CD4-positive, alpha-beta T cell treated with Interleukin-6 at 100 ng/mL for 8 hours (primary cell): ENCODE measurements around the gene TEX55.
"Not testable (repeated sequence)": the region's sequence is repeated elsewhere in the genome, so short reads cannot be mapped to it uniquely, and the experiment has no call there.

ENCODE experiments used
- DNase-seq: peaks from one replicate; pipeline ENCODE4 v3.0.0-alpha.2; 2020; ENCODE audit warnings: mixed read lengths, low spot score

The TEX55 gene

GRCh38 chr3:119145500-119146167 lies at the start of gene TEX55:
TSS of gene TEX55 (plus strand) at chr3:119146165. CDS start at chr3:119146190, 25 bp downstream.
- DNase-seq = peak; percentile 16

- DNase-seq = no peak
These were observed 48.0 kb upstream of the TEX55 start for GRCh38 chr3:119098003-119098402.

GRCh38 chr3:119098619-119099222 lies 47.2 kb upstream of the TEX55 start:
- peak; percentile 38 for DNase-seq

GRCh38 chr3:119099785-119100184 lies 46.2 kb upstream of the TEX55 start:
- no peak for DNase-seq

- no peak for DNase-seq
These were observed 41.9 kb upstream of the TEX55 start for GRCh38 chr3:119104031-119104430.

GRCh38 chr3:119118330-119118729 lies 27.6 kb upstream of the TEX55 start:
- DNase-seq = not testable (repeated sequence)

GRCh38 chr3:119120480-119120879 lies 25.5 kb upstream of the TEX55 start:
- DNase-seq = no peak

GRCh38 chr3:119122350-119122749 lies 23.6 kb upstream of the TEX55 start:
- DNase-seq = no peak

GRCh38 chr3:119125342-119125741 lies 20.6 kb upstream of the TEX55 start:
- DNase-seq = no peak

GRCh38 chr3:119125742-119126504 lies 20.0 kb upstream of the TEX55 start:
- DNase-seq = no peak

GRCh38 chr3:119130291-119130690 lies 15.7 kb upstream of the TEX55 start:
- not testable (repeated sequence) for DNase-seq

- not testable (repeated sequence) for DNase-seq
These were observed 13.7 kb upstream of the TEX55 start for GRCh38 chr3:119132291-119132690.

- not testable (repeated sequence) for DNase-seq
These were observed 6.6 kb upstream of the TEX55 start for GRCh38 chr3:119139360-119139759.

GRCh38 chr3:119140466-119140865 lies 5.5 kb upstream of the TEX55 start:
- DNase-seq = no peak

GRCh38 chr3:119145128-119145499 lies 851 bp upstream of the TEX55 start:
- DNase-seq = no peak

GRCh38 chr3:119146578-119147375 lies 812 bp downstream of the TEX55 start:
- DNase-seq = no peak

- DNase-seq = no peak
These were observed 1.5 kb downstream of the TEX55 start for GRCh38 chr3:119147494-119147893.

GRCh38 chr3:119148493-119149180 lies 2.7 kb downstream of the TEX55 start:
- DNase-seq = no peak

GRCh38 chr3:119149484-119149883 lies 3.5 kb downstream of the TEX55 start:
- DNase-seq = no peak

- no peak for DNase-seq
These were observed 10.9 kb downstream of the TEX55 start for GRCh38 chr3:119156868-119157267.

GRCh38 chr3:119157971-119158370 lies 12.0 kb downstream of the TEX55 start:
- no peak for DNase-seq

- no peak for DNase-seq
These were observed 14.4 kb downstream of the TEX55 start for GRCh38 chr3:119160361-119160760.
